ENCODE data around the gene GLIPR1. TPM values are rescaled to one million over a fixed set of nuclear protein-coding genes. Genes with fewer than 3 reads are reported as not detected.

Gene GLIPR1
- total RNA-seq, 2 donors from 2014 or later, result 0.22 to 0.29 TPM

GRCh38 chr12:75526655-75527511 lies 46.3 kb downstream of the GLIPR1 start:
- WGBS, 2 experiments (ENCODE audit: insufficient coverage in 1 of 2, insufficient read length in 1 of 2), result 20 to 44% methylated on average over 1 to 4 of the region's 4 CpGs
- Mint-ChIP-seq H3K9me3 (peaks cover 7% of the 10 kb centered on the region), H3K36me3 (ENCODE audit: low read depth) (no peaks in the 10 kb centered on the region), H3K4me1 (peaks cover 4% of the 10 kb centered on the region), H3K27ac (peak overlapping the region; percentile 49), H3K27me3 (ENCODE audit: insufficient read depth) (peaks cover 3% of the 10 kb centered on the region), H3K4me3 (no peak overlapping the region)
- no peaks in the 10 kb centered on the region for H3K9me3 ChIP-seq (ENCODE audit: control insufficient read depth, low read length)
- H3K9ac ChIP-seq (ENCODE audit: extremely low read depth, low read length, poor library complexity, severe bottlenecking), result no peak overlapping the region
- peak; percentile 81 for DNase-seq
- H3K4me1 ChIP-seq (ENCODE audit: control insufficient read depth, insufficient read depth, low read length), result no peaks in the 10 kb centered on the region
- no peak overlapping the region for H3K4me3 ChIP-seq (ENCODE audit: low read length)
- no peak overlapping the region for H3K27ac ChIP-seq (ENCODE audit: low read depth, low read length)
- no peaks in the 10 kb centered on the region for H3K27me3 ChIP-seq (ENCODE audit: control insufficient read depth, insufficient read depth, low read length, poor library complexity, severe bottlenecking)
- H3K36me3 ChIP-seq (ENCODE audit: control insufficient read depth, insufficient read depth, low read length), result no peaks in the 10 kb centered on the region
- peak; percentile 91 for TF ChIP-seq CTCF (conservative IDR thresholded peaks at IDR 0.05)

GRCh38 chr12:75528272-75528671 lies 47.7 kb downstream of the GLIPR1 start:
- no peaks in the 10 kb centered on the region for H3K36me3 ChIP-seq (ENCODE audit: control insufficient read depth, insufficient read depth, low read length)
- 89 to 100% methylated on average over 1 to 2 of the region's 2 CpGs for whole genome bisulfite sequencing, 2 experiments (ENCODE audit: insufficient coverage in 1 of 2, insufficient read length in 1 of 2)
- Mint-ChIP-seq H3K36me3 (ENCODE audit: low read depth) (no peaks in the 10 kb centered on the region), H3K4me1 (peaks cover 4% of the 10 kb centered on the region), H3K4me3 (no peak overlapping the region), H3K27ac (no peak overlapping the region), H3K9me3 (peaks cover 2% of the 10 kb centered on the region), H3K27me3 (ENCODE audit: insufficient read depth) (no peaks in the 10 kb centered on the region)
- H3K9me3 ChIP-seq (ENCODE audit: control insufficient read depth, low read length), result no peaks in the 10 kb centered on the region
- H3K9ac ChIP-seq (ENCODE audit: extremely low read depth, low read length, poor library complexity, severe bottlenecking), result no peak overlapping the region
- H3K27ac ChIP-seq (ENCODE audit: low read depth, low read length), result peak overlapping the region; percentile 38
- DNase-seq, result no peak
- no peaks in the 10 kb centered on the region for H3K27me3 ChIP-seq (ENCODE audit: control insufficient read depth, insufficient read depth, low read length, poor library complexity, severe bottlenecking)
- no peak for TF ChIP-seq CTCF (conservative IDR thresholded peaks at IDR 0.05)
- H3K4me3 ChIP-seq (ENCODE audit: low read length), result no peak overlapping the region
- no peaks in the 10 kb centered on the region for H3K4me1 ChIP-seq (ENCODE audit: control insufficient read depth, insufficient read depth, low read length)

- Mint-ChIP-seq H3K4me1 (peaks cover 4% of the 10 kb centered on the region), H3K9me3 (no peaks in the 10 kb centered on the region), H3K27ac (no peak overlapping the region), H3K27me3 (ENCODE audit: insufficient read depth) (no peaks in the 10 kb centered on the region), H3K36me3 (ENCODE audit: low read depth) (no peaks in the 10 kb centered on the region), H3K4me3 (no peak overlapping the region)
- Histone ChIP-seq H3K9ac (ENCODE audit: extremely low read depth, low read length, poor library complexity, severe bottlenecking) (no peak overlapping the region), H3K27me3 (ENCODE audit: control insufficient read depth, insufficient read depth, low read length, poor library complexity, severe bottlenecking) (no peaks in the 10 kb centered on the region), H3K9me3 (ENCODE audit: control insufficient read depth, low read length) (no peaks in the 10 kb centered on the region), H3K27ac (ENCODE audit: low read depth, low read length) (peak overlapping the region; percentile 38), H3K4me3 (ENCODE audit: low read length) (no peak overlapping the region), H3K36me3 (ENCODE audit: control insufficient read depth, insufficient read depth, low read length) (no peaks in the 10 kb centered on the region), H3K4me1 (ENCODE audit: control insufficient read depth, insufficient read depth, low read length) (no peaks in the 10 kb centered on the region)
- 90 to 93% methylated on average over 1 to 2 of the region's 2 CpGs for WGBS, 2 experiments (ENCODE audit: insufficient coverage in 1 of 2, insufficient read length in 1 of 2)
- DNase-seq, result no peak
- no peak for TF ChIP-seq CTCF (conservative IDR thresholded peaks at IDR 0.05)
Measured at GRCh38 chr12:75528692-75529091, 48.1 kb downstream of the GLIPR1 start.

All from endodermal cell (in vitro differentiated cells).